HepG2 (cell line): ENCODE results near the gene KCNH8.

ENCODE experiments used
- AGO2 ChIP-seq: fragments of 200-400 bp; formaldehyde crosslinking; optimal IDR thresholded peaks from 2 replicates; pipeline ENCODE3; 2017; ENCODE audit warnings: mild to moderate bottlenecking, low read depth, low read length, moderate library complexity
- CTCF ChIP-seq: sonication (generic); formaldehyde crosslinking; IDR thresholded peaks from 2 replicates; pipeline ENCODE4 v1.5.0; 2020; ENCODE audit warnings: mild to moderate bottlenecking, missing genetic modification reagents, moderate library complexity
- ELK4 ChIP-seq: sonication (generic); formaldehyde crosslinking; IDR thresholded peaks from 2 replicates; pipeline ENCODE4 v1.9.0; 2021; ENCODE audit warnings: missing genetic modification reagents, borderline replicate concordance
- ESRRA ChIP-seq: sonication (generic); formaldehyde crosslinking; IDR thresholded peaks from 2 replicates; pipeline ENCODE4 v1.5.1; 2020; ENCODE audit warnings: mild to moderate bottlenecking, low read depth, missing genetic modification reagents
- JUND ChIP-seq: sonication (generic); formaldehyde crosslinking; IDR thresholded peaks from 2 replicates; pipeline ENCODE4 v1.8.0; 2022; ENCODE audit warnings: mild to moderate bottlenecking, missing genetic modification reagents
- NCOR1 ChIP-seq: fragments of 200-600 bp; sonication (generic); IDR thresholded peaks from 2 replicates; pipeline ENCODE4 v1.7.0; 2017; ENCODE audit warnings: antibody characterized with exemption, low read length, borderline replicate concordance
- ZNF121 ChIP-seq: sonication (generic); formaldehyde crosslinking; IDR thresholded peaks from 2 replicates; pipeline ENCODE4 v1.5.0; 2020; ENCODE audit warnings: mild to moderate bottlenecking, missing genetic modification reagents
- ZNF550 ChIP-seq: sonication (generic); formaldehyde crosslinking; IDR thresholded peaks from 2 replicates; pipeline ENCODE4 v1.4.0; 2020; ENCODE audit warnings: mild to moderate bottlenecking, missing genetic modification reagents, borderline replicate concordance
- ZNF572 ChIP-seq: sonication (generic); formaldehyde crosslinking; IDR thresholded peaks from 2 replicates; pipeline ENCODE4 v1.5.1; 2020; ENCODE audit warnings: mild to moderate bottlenecking, missing genetic modification reagents

- TF ChIP-seq CTCF (no peak), ESRRA (CRISPR knock-in tag) (no peak), ZNF572 (CRISPR knock-in tag) (no peak), ZNF121 (CRISPR knock-in tag) (no peak), ELK4 (CRISPR knock-in tag) (no peak), JUND (CRISPR knock-in tag) (no peak), ZNF550 (CRISPR knock-in tag) (no peak), AGO2 (no peak), NCOR1 (no peak)
Measured at GRCh38 chr3:19267040-19267439, 118.7 kb downstream of the KCNH8 start.
